Heart left ventricle (tissue), 16 donors: ENCODE results near the gene ABCC11. TPM values are rescaled to one million over a fixed set of nuclear protein-coding genes. Genes with fewer than 3 reads are reported as not detected.

Experiments used
- ATAC-seq, 4 donors: fragments of 200-7000 bp; cut with Tn5 transposase; one replicate each; pipeline ENCODE4 v1.9.1; 2020 to 2022; ENCODE audit warnings: moderate library complexity in 4 of 4, mild to moderate bottlenecking in 3 of 4, moderate number of reproducible peaks in 1 of 4
- DNase-seq, 5 donors: peaks; one replicate each; pipeline ENCODE4 v3.0.0-alpha.2; 2020
- H3K27ac ChIP-seq, 12 donors: fragments of 200-600 bp; sonication (generic) in 4 of 12; one replicate each; pipeline versions ENCODE4 v1.5.0 to v1.8.0; 2016 to 2022; ENCODE audit warnings: mild to moderate bottlenecking in 2 of 12
- H3K27me3 ChIP-seq, 9 donors: fragments of 200-600 bp; sonication (generic) in 2 of 9; one replicate each; pipeline versions ENCODE4 v1.5.1 to v1.8.0; 2016 to 2022; ENCODE audit warnings: mild to moderate bottlenecking in 3 of 9
- H3K36me3 ChIP-seq, 9 donors: fragments of 200-600 bp; sonication (generic) in 2 of 9; one replicate each; pipeline versions ENCODE4 v1.5.0 to v1.8.0; 2018 to 2022; ENCODE audit warnings: mild to moderate bottlenecking in 2 of 9
- H3K4me1 ChIP-seq, 12 donors: fragments of 200-600 bp; sonication (generic) in 4 of 12; one replicate each; pipeline versions ENCODE4 v1.5.0 to v1.8.0; 2016 to 2022; ENCODE audit warnings: mild to moderate bottlenecking in 3 of 12
- H3K4me3 ChIP-seq, 12 donors: fragments of 200-600 bp; sonication (generic) in 4 of 12; one replicate each; pipeline versions ENCODE4 v1.5.0 to v1.8.0; 2017 to 2022; ENCODE audit warnings: mild to moderate bottlenecking in 9 of 12, moderate library complexity in 4 of 12
- H3K9me3 ChIP-seq, 12 donors: fragments of 200-600 bp; sonication (generic) in 4 of 12; one replicate each; pipeline versions ENCODE4 v1.5.0 to v1.8.0; 2016 to 2022; ENCODE audit warnings: mild to moderate bottlenecking in 1 of 12
- POLR2A ChIP-seq, 2 donors: fragments of 450-650 bp; IDR thresholded peaks; one replicate each; pipeline ENCODE4 v1.6.1; 2017; ENCODE audit warnings: antibody characterized with exemption in 2 of 2, mild to moderate bottlenecking in 2 of 2, moderate library complexity in 2 of 2
- WGBS, 4 donors: extraction: QIAGEN DNeasy Blood & Tissue Kit in 2 of 4; methylation state at CpG; one replicate each; pipeline versions ENCODE4 v1.1.5 to v1.1.7; 2013 to 2018; 5-methylcytosine and 5-hydroxymethylcytosine counted together
- intact Hi-C, 10 donors: fragments of 100-400 bp; cut with DNase I; formaldehyde crosslinking; loops; one replicate each; pipeline versions ENCODE4 v1.11.1 to v1.14.2; 2022
- polyA plus RNA-seq, 2 donors: library from polyadenylated mRNA; stranded (reverse); fragments of 200-250 nt; gene quantifications; one replicate each; pipeline ENCODE4 v1.2.3, GENCODE V29; 2013
- total RNA-seq, 9 donors: library from RNA; depleted of rRNA in 2 of 9; stranded (reverse); fragments of >200 nt in 2 of 9; fragmentation: NEBNext Ultra II Directional in 3 of 9; extraction: Animal tissue kit (Norgen Biotek cat#: 25700) in 3 of 9; gene quantifications; one replicate each; pipeline versions ENCODE4 v1.1.0 to v1.2.4, GENCODE V29; 2016 to 2023
- TF ChIP-seq, protein P1 (sequence below), 12 donors: fragments of 200-600 bp; sonication (generic) in 4 of 12; IDR thresholded peaks; one replicate each; pipeline versions ENCODE4 v1.5.0 to v1.8.0; 2018 to 2022; ENCODE audit warnings: antibody characterized with exemption in 12 of 12, mild to moderate bottlenecking in 5 of 12
- donor health status: ischemic (EF 13 %, LVEDD 7.1; RV severe dilation, severe dysfunction).
- donor health status: healthy with polysubstance abuse.
- donor health status: DM: no; HTN: yes; CAD: no.
- donor health status: DM: no; HTN: no; CAD: no.
- donor health status: ischemic (EF 25% LVEDD 6.9; RV normal size, moderate dysfunction).
- donor health status: ischemic (EF 25% LVEDD 5.7; RV mildly dilated, moderate dysfunction).
- donor health status: healthy.
- donor health status: DM: yes; HTN: yes; CAD: no.
- donor health status: ischemic (EF 35%, LVEDD 5.7; RV mildly dilated, moderate dysfunction).
- donor health status: nonischemic (EF 11% LVEDD 7.7; RV severe dilation, severe dysfunction).
- donor health status: DM: yes; HTN: yes; CAD: no.
- donor health status: PGD.
- donor health status: ischemic (EF 29% LVEDD 5.4; RV normal size, mild dysfunction).
- donor health status: nonischemic (EF 23%, LVEDD 6.1; RV moderate dilation, normal function).

Gene ABCC11
- total and polyA plus RNA-seq, 11 donors: 0.03 to 0.48 (median 0.20) TPM; not detected in 6

DNA sequence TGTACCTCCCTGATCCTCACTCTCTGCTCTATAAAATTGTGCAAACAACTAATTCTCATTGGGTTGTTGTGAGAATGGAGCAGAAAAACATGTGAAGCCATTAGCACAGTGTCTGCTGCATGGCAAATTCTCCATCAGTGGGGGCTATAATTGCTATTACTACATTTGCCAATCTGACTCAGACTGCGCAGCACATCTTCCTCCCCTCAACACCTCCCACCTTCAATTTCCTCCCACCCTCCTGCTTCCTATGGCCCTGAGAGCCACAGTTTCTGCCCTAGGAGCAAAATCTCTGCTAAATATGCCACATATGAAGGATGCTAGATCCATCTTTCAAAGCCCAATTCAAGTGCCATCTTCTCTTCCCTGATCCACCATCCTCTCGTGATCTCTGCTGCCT lies 128.5 kb downstream of the ABCC11 start:
- H3K27me3 ChIP-seq: no peaks in the 10 kb centered on the region
- intact Hi-C loops: no loop called here
- no peak for ATAC-seq
- WGBS, 4 donors: 84 to 91% (median 88%) methylated on average over 2 of the region's 2 CpGs
- no peak overlapping the region for H3K27ac ChIP-seq
- no peaks in the 10 kb centered on the region for H3K36me3 ChIP-seq
- no peak for TF ChIP-seq POLR2A (IDR thresholded peaks at IDR 0.05)
- TF ChIP-seq, protein P1, sequence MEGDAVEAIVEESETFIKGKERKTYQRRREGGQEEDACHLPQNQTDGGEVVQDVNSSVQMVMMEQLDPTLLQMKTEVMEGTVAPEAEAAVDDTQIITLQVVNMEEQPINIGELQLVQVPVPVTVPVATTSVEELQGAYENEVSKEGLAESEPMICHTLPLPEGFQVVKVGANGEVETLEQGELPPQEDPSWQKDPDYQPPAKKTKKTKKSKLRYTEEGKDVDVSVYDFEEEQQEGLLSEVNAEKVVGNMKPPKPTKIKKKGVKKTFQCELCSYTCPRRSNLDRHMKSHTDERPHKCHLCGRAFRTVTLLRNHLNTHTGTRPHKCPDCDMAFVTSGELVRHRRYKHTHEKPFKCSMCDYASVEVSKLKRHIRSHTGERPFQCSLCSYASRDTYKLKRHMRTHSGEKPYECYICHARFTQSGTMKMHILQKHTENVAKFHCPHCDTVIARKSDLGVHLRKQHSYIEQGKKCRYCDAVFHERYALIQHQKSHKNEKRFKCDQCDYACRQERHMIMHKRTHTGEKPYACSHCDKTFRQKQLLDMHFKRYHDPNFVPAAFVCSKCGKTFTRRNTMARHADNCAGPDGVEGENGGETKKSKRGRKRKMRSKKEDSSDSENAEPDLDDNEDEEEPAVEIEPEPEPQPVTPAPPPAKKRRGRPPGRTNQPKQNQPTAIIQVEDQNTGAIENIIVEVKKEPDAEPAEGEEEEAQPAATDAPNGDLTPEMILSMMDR (IDR thresholded peaks at IDR 0.05): no peak
- DNase-seq: no peak
- H3K4me3 ChIP-seq: no peak overlapping the region
- no peaks in the 10 kb centered on the region for H3K9me3 ChIP-seq
- peaks cover 0 to 4% (median 0%) of the 10 kb centered on the region in 12 donors for H3K4me1 ChIP-seq

DNA sequence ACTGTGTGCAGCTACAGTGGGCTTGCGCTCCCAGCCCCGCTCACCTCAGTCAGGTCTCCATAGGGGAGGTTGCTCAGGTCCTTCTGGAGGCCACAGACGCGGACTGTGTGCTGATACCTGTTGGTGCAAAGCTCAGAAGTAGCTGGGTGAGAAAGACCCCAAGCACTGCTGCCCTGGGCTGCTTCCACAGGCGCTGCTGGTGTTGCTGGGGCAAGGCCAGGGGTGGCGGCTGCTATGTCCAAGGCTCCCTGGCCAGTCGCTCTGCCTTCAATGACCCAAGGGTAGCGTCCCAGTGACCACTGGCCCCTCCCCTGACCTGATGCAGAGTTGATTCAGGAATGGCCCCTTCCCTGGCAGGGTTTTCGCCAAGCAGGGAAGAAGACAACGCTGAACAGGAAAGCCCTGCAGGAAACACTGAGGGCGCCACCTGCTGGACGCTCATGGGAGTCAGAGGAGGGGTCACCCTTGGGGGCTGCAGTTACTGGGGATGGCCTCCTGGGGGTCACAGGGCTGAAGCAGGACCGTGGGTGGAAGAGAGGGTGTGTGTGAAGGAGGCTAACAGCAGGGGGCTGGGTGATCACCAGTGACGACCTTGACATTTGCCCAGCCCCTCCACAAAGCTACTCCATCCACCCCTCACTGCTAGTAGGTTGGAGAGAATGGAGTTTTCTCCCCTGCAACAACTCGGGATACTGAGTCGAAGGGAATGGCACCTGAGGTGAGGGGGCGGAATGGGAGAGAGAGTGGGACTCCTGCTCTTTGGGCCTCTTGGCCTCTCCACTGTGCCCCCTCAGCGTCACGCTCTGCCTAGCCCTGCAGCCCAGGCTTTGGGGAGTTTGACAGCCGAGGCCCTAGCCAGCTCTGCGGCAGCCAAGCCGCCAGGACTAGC lies 129.9 kb downstream of the ABCC11 start:
- H3K4me3 ChIP-seq: no peak overlapping the region
- TF ChIP-seq, protein P1 (IDR thresholded peaks at IDR 0.05): peak; percentile 45 to 66 (median 58)
- no peak for TF ChIP-seq POLR2A (IDR thresholded peaks at IDR 0.05)
- WGBS, 4 donors: 72 to 78% (median 74%) methylated on average over 16 to 22 of the region's 22 CpGs
- ATAC-seq (peak in 3 of 4 donors; percentile 13 to 44 (median 25)), DNase-seq (peak in 3 of 5 donors; percentile 27 to 71 (median 49))
- H3K27me3 ChIP-seq: no peaks in the 10 kb centered on the region
- no peaks in the 10 kb centered on the region for H3K9me3 ChIP-seq
- H3K4me1 ChIP-seq: peaks cover 0 to 13% (median 2%) of the 10 kb centered on the region in 12 donors
- no peak overlapping the region for H3K27ac ChIP-seq
- H3K36me3 ChIP-seq: no peaks in the 10 kb centered on the region
- intact Hi-C loops: no loop called here

Other genes starting within 250 kb of the ABCC11 start
- under 1 TPM in 3 of 9 donors, not detected in 6; 0.09 to 0.27 (median 0.12) TPM for gene ABCC12, start 91.5 kb downstream of the ABCC11 start, total RNA-seq
- under 1 TPM in 1 of 2 donors, not detected in 1; 0.08 TPM for gene ABCC12, start 91.5 kb downstream of the ABCC11 start, polyA plus RNA-seq
- 10 to 100 TPM; 42.8 to 87.4 (median 69.3) TPM for gene LONP2, start 3.2 kb downstream of the ABCC11 start, total RNA-seq
- gene LONP2, start 3.2 kb downstream of the ABCC11 start, polyA plus RNA-seq: 10 to 100 TPM; 24.8 to 30.5 TPM
- gene SIAH1, start 137.9 kb upstream of the ABCC11 start, total RNA-seq: 10 to 100 TPM; 10.9 to 21.5 (median 15.5) TPM
- gene SIAH1, start 137.9 kb upstream of the ABCC11 start, polyA plus RNA-seq: 10 to 100 TPM; 10.1 to 12.5 TPM